T-helper 2 cell treated with Interferon-gamma antibody and Interleukin-4, amounts not matched to agents 100 ng/mL and 5 ng/mL, for 36 hours (primary cell): ENCODE results near the gene PPFIA3. TPM values are rescaled to one million over a fixed set of nuclear protein-coding genes. Genes with fewer than 3 reads are reported as not detected.
"Not testable (repeated sequence)": the region's sequence is repeated elsewhere in the genome, so short reads cannot be mapped to it uniquely, and the experiment has no call there.

Experiments
- intact Hi-C: fragments of 100-400 bp; cut with micrococcal nuclease; formaldehyde crosslinking; loops from one replicate; pipeline ENCODE4 v1.15.1; 2023
- total RNA-seq: library from RNA; stranded (reverse); gene quantifications from 2 replicates; pipeline ENCODE4 v1.2.3, GENCODE V29; 2022

The PPFIA3 gene
- 1.3 and 1.5 TPM in 2 replicates for total RNA-seq

GRCh38 chr19:49119411-49120324 lies at the start of gene PPFIA3:
Gene PPFIA3, plus strand, starts transcription at chr19:49119544. Its CDS starts 8,330 bp downstream, at chr19:49127874.
- intact Hi-C loops, result loop anchor here (1.0 to 2.0 kb wide), 4 partner anchors 9 to 127 kb away; partner anchors contain the start of genes GYS1, RUVBL2 and SNRNP70

GRCh38 chr19:49070416-49070815 lies 48.9 kb upstream of the PPFIA3 start:
- intact Hi-C loops, result no loop called here

GRCh38 chr19:49071860-49072547 lies 47.3 kb upstream of the PPFIA3 start:
- intact Hi-C loops, result no loop called here

GRCh38 chr19:49073514-49074378 lies 45.6 kb upstream of the PPFIA3 start:
- intact Hi-C loops, result no loop called here

- intact Hi-C loops, result not testable (repeated sequence)
Observed at GRCh38 chr19:49074869-49075268, 44.5 kb upstream of the PPFIA3 start.

GRCh38 chr19:49080392-49080791 lies 39.0 kb upstream of the PPFIA3 start:
- intact Hi-C loops, result no loop called here

- intact Hi-C loops, result no loop called here
Observed at GRCh38 chr19:49081273-49081672, 38.1 kb upstream of the PPFIA3 start.

GRCh38 chr19:49084206-49085019 lies 34.9 kb upstream of the PPFIA3 start:
- intact Hi-C loops, result loop anchor here (1.0 to 2.0 kb wide), 3 partner anchors 34 to 728 kb away; partner anchors contain the start of genes C19orf73, FUZ and PPFIA3

GRCh38 chr19:49085020-49085867 lies 34.1 kb upstream of the PPFIA3 start, which contains the start of gene SNRNP70:
Gene SNRNP70, plus strand, starts transcription at chr19:49085451. Its CDS starts 964 bp downstream, at chr19:49086415.
- intact Hi-C loops, result loop anchor here (1.0 to 2.0 kb wide), 3 partner anchors 34 to 728 kb away; partner anchors contain the start of genes C19orf73, FUZ and PPFIA3

- intact Hi-C loops, result loop anchor here (1.0 to 2.0 kb wide), 3 partner anchors 33 to 727 kb away; partner anchors contain the start of genes C19orf73, FUZ and PPFIA3
Observed at GRCh38 chr19:49085868-49086232, 33.5 kb upstream of the PPFIA3 start.

GRCh38 chr19:49086296-49086695 lies 33.0 kb upstream of the PPFIA3 start:
- intact Hi-C loops, result no loop called here

- intact Hi-C loops, result no loop called here
Observed at GRCh38 chr19:49091391-49092038, 27.8 kb upstream of the PPFIA3 start.

GRCh38 chr19:49092686-49093085 lies 26.7 kb upstream of the PPFIA3 start:
- intact Hi-C loops, result no loop called here

- intact Hi-C loops, result no loop called here
Observed at GRCh38 chr19:49094505-49095482, 24.6 kb upstream of the PPFIA3 start.

GRCh38 chr19:49097453-49098288 lies 21.7 kb upstream of the PPFIA3 start:
- intact Hi-C loops, result loop anchor here (1.0 kb wide), 1 partner anchor 49 kb away; no protein-coding TSS in a partner anchor

GRCh38 chr19:49098795-49099194 lies 20.5 kb upstream of the PPFIA3 start:
- intact Hi-C loops, result no loop called here
